NCI-H524 (cell line): ENCODE measurements around the gene HOXD13.

Experiments used
- DNase-seq, 2 experiments: peaks; one replicate each; lab custom pipeline; 2025; lab: John Stamatoyannopoulos, UW

HOXD13 gene

DNA sequence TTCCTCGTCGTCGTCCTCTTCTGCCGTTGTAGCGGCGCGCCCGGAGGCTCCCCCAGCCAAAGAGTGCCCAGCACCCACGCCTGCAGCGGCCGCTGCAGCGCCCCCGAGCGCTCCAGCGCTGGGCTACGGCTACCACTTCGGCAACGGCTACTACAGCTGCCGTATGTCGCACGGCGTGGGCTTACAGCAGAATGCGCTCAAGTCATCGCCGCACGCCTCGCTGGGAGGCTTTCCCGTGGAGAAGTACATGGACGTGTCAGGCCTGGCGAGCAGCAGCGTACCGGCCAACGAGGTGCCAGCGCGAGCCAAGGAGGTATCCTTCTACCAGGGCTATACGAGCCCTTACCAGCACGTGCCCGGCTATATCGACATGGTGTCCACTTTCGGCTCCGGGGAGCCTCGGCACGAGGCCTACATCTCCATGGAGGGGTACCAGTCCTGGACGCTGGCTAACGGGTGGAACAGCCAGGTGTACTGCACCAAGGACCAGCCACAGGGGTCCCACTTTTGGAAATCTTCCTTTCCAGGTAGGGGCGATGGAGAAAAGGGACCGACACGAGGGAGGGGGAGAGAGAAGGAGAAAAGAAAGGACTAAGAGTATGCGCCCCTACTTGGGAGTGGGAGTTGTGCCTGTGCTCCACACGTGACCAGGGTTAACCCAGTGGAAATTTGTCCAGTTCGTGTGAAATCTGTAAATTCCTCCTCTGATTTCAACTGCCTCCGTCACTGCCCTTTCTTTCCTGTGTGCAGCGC is 800 bp downstream of the HOXD13 start:
- peak in 1 of 2 experiments; percentile 67 for DNase-seq

DNA sequence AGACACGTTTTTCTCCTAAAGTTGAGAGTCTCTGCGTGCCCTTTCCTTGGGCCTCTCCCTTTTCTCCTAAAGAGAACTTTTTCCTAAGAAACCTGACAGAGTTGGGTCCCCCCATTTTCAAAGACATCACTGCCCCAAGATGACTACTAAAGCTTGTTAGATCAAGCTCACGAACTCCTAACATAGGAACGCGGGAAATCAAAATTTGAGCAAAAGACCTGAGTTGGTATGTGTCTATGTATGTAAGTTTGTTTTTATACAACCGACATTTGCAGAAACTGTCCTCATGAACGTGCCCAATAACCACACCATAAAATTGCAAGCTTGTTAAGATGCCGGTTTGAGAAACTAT is 1.4 kb downstream of the HOXD13 start:
- no peak for DNase-seq

GRCh38 chr2:176094349-176094748 is 1.8 kb downstream of the HOXD13 start:
- peak; percentile 7 to 32 for DNase-seq

GRCh38 chr2:176095421-176095820 is 2.9 kb downstream of the HOXD13 start:
- DNase-seq: no peak

DNA sequence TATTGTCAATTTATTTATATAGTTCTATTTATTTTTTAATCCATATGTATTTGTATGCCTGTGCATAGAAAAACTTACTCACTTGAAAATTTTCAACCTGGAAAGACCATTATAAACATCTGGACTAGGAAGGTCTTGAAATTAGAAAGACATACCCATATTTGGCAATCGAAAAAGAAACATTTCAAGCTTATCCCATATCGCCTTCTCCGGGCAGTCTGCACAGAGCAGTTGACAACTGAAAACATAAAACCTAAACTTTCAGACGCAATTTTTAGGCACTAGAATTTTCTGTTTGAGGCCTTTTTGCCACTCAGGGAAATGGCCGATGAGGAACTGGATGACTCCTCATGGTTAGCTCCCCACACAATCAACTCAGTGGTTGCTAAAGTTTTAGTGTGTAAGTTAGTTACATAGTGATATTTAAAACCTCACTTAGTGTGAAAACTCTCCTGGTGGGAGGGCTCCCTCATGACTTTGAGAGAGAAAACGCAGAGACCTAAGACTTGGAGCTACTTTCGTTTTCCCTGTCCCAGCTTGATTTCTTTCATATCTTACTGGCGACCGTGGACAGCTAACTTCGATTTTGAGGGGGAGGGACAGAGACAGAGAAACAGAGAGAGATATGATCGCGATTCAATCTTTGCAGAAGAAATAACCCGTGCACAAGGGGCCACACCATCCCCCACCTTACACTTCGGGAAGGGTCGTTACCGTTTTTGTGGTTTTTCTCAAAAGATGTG is 3.9 kb downstream of the HOXD13 start:
- no peak for DNase-seq

DNA sequence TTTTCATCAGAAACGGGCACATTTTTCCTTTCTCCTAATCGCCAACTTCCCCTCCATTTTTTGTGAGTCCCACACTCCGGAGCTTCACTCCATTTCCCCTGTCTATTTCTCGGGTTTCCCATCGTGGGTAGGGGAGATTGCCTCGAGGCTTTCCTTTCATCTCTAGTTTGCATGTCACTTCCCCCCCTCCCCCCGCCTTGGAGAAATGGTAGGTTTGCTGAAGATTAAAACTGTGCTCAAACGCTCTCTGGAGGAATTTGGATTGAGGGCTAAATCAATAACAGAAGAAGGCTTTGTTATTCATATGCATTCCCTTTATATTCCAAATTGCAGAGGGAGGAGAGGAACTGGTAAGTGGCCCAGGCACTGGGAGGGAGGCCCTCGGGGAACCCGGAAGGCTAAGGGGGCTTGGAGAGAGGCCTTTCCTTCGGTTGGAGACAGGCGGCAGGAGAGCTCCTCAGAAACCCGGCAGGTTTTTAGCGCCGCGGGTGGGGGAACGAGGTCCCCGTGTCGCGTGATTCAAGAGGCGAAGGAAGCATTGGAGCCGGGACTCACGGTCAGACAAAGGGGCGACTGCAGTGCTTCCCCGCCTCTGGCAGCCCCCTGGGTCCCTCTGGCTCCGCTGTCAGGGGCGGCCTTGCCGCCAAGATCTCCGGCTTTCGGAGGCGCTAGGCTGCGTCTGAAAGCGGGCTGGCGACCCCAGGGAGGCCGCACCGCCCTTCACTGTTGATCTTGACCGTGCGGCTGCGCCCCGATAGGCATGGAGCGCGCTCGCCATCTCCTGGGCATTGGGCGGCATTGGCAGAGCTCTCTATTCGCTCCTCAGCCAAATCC is 4.7 kb downstream of the HOXD13 start:
- DNase-seq: peak; percentile 72 to 91

GRCh38 chr2:176097820-176098365 is 5.4 kb downstream of the HOXD13 start:
- DNase-seq: no peak

DNA sequence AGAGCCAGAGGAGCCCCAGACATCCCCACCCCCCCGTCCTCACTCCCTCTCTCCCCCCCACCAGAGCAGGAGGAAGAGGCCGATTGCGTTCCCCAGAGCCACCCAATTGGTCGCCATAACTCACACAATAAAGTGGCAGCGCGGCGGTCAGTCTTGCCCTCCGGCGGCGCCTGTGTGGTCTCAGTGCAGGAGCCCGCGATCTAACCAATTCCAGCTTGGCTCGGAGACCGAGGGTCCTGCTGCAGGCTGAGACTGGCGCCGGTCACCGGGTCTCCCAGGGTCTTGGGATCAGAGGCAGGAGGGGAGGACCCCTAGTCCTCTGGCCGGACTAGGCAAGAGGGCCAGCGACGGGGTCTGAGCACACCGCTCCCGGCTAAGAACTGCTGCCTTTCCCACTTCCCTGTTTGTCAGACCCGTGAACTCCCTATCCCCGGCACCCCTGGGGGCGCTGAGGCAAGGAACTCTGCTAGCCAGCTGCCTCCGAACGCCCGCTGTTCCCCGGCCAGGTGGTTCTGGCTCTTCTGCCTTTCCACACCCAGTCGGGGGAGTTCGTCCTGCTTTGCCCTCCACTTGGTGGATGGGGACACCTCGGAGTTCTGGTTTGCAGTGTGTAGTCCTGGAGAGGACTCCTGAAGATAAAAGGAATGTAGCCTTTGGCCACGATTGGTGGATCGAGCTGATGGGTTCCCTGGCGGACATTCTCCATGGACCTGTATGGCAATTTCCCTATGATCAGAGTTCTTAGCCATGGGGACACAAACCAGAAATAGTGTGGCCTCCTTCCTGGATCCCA is 6.0 kb downstream of the HOXD13 start:
- DNase-seq: peak in 1 of 2 experiments; percentile 54

- no peak for DNase-seq
These were observed 6.7 kb downstream of the HOXD13 start for GRCh38 chr2:176099159-176099727.

- DNase-seq: no peak
These were observed 7.4 kb downstream of the HOXD13 start, which contains the start of gene HOXD12 for GRCh38 chr2:176099728-176100546. TSS of gene HOXD12 (plus strand) at chr2:176099795. CDS start at chr2:176099802, 7 bp downstream.

DNA sequence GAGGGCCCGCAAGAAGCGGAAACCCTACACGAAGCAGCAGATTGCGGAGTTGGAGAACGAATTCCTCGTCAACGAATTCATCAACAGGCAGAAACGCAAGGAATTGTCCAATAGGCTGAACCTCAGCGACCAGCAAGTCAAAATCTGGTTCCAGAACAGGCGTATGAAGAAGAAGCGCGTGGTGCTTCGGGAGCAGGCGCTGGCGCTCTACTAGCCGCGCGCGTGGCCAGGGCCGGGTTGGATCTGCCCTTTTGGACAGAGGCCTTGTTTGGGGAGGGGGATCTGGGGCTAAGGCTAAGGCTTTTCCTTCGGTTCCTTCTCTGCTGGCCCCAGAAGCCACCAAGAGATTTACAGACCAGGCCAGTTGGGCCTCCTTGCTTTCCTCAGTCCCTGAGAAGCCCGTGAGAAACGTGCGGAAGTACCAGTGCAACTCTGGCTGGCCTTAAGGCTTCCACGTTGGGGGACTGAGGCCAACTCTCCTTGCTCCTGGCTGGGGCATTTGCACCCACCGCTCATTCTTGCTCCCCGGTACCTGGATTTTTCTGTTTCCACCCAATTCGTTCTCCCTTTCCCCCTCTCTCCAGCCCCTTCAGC is 8.1 kb downstream of the HOXD13 start:
- no peak for DNase-seq

GRCh38 chr2:176101216-176101830 is 8.8 kb downstream of the HOXD13 start:
- no peak for DNase-seq

GRCh38 chr2:176101842-176102241 is 9.3 kb downstream of the HOXD13 start:
- no peak for DNase-seq

DNA sequence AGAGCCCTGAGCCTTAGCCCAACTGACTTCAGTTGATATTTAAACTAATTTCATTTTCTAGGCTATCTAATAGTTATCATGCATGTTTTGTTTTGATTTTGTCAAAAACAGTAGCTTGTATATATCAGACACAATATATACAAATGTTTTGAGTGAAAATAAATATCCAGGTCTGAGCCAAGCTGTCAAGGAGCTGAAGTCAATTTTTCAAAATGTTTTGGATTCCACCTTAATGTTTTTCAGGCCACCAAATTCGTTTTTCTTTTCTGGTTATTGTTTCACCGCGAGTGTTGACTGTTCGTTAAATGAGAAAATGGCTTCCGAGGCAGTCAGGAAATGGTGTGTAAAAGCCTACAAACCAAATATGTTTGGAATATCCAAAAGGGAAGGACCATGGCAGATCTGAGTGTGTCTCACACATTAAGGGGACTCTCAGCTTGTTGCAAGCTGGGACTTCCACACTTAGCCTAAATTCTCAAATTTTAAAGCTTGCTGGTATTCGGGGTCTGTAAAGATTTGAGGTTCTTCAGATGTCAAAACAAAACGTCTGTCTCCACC is 9.9 kb downstream of the HOXD13 start:
- no peak for DNase-seq

DNA sequence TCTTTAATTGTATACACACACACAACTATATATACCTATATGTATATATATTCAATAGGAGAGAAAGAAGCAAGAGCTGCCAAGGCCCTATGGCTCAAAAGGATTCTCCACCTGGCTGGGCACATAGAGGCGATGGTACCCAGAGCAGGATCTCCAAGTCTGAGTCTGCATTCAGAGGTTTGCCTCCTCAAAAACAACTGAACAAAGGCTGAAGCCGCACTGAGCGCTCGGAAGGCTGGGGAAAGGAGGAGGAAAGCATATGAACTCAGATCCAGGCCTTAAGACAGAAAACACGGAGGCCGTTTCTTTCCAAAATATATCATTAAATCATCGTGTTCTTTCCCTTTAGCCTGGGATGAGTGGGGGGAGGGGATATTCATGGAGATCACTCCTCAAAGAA is 10.7 kb downstream of the HOXD13 start:
- no peak for DNase-seq

- no peak for DNase-seq
These were observed 11.3 kb downstream of the HOXD13 start for GRCh38 chr2:176103742-176104315.

DNA sequence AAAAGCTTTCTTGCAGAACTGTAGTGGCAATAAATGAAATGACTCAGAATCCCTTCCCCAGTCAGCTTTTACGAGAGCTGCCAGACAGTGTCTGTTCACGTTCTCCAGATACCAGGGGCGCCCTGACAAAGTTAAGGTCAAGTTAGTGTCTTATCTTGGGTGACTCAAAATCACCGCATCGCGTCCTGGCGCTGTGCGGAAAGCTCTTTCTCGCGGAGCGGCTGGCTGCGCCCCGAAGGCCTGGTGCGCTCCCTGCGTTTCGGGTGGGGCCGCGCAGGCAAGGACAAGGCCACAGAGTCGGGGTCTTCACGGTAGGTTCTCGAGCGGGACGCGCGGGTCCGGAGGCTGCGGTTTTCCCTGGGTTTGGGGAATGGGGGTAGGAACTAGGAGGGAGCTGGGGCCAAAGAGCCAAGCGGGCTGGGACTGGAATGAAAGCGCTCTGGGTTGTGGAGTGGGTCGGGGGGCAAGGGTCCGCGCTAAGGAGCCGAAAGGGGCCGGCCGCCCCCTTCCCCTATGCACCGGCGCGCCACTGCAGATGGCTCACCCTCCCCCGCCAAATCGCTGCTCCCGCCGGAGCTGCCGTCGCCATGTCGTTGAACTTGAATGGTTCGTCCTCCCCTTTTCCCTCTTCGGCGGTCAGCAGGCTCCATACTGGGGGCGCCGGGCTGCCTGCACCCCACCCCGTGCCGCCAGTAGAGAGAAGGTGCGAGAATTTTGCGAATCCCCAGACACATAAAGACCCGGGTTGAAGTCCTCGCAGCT is 12.0 kb downstream of the HOXD13 start:
- DNase-seq: peak in 1 of 2 experiments; percentile 26
